Hematopoietic multipotent progenitor cell (in vitro differentiated cells): ENCODE measurements around the gene GDPD3. TPM values are rescaled to one million over a fixed set of nuclear protein-coding genes. Genes with fewer than 3 reads are reported as not detected.

Source experiments
- DNase-seq, 3 donors: peaks; one replicate each; pipeline ENCODE4 v3.0.0-alpha.2; 2011 to 2015; ENCODE audit warnings: low read depth in 2 of 3, low spot score in 2 of 3
- total RNA-seq: library from RNA; depleted of rRNA; stranded (reverse); fragments of >200 nt; gene quantifications from one replicate; pipeline ENCODE4 v1.2.3, GENCODE V29; 2012

Gene GDPD3
- total RNA-seq, 1 donor: 1.1 TPM

- no peak for DNase-seq
Measured at GRCh38 chr16:30063278-30063892, 50.0 kb downstream of the GDPD3 start.

GRCh38 chr16:30060836-30061554 lies 52.3 kb downstream of the GDPD3 start:
- DNase-seq: no peak

GRCh38 chr16:30060346-30060745 lies 53.0 kb downstream of the GDPD3 start:
- no peak for DNase-seq

GRCh38 chr16:30054959-30055553 lies 58.3 kb downstream of the GDPD3 start:
- peak in 1 of 3 donors; percentile 52 for DNase-seq

Other genes with a start within 250 kb of the GDPD3 start
- 1.3 TPM for gene SEZ6L2, start 214.0 kb downstream of the GDPD3 start, total RNA-seq
- gene ASPHD1, start 213.0 kb downstream of the GDPD3 start, total RNA-seq: 0.27 TPM
- 11.3 TPM for gene KCTD13, start 187.3 kb downstream of the GDPD3 start, total RNA-seq
- 64.6 TPM for gene TMEM219, start 151.5 kb downstream of the GDPD3 start, total RNA-seq
- 29.1 TPM for gene TAOK2, start 139.7 kb downstream of the GDPD3 start, total RNA-seq
- 9.4 TPM for gene HIRIP3, start 117.9 kb downstream of the GDPD3 start, total RNA-seq
- gene INO80E, start 117.3 kb downstream of the GDPD3 start, total RNA-seq: 21.8 TPM
- 1.1 TPM for gene DOC2A, start 102.5 kb downstream of the GDPD3 start, total RNA-seq
- gene C16orf92, start 90.3 kb downstream of the GDPD3 start, total RNA-seq: not detected
- gene TLCD3B, start 82.3 kb downstream of the GDPD3 start, total RNA-seq: 0.54 TPM
- gene ALDOA, start 47.8 kb downstream of the GDPD3 start, total RNA-seq: 666 TPM
- gene PPP4C, start 37.5 kb downstream of the GDPD3 start, total RNA-seq: 215 TPM
- 2.2 TPM for gene TBX6, start 21.6 kb downstream of the GDPD3 start, total RNA-seq
- 63.6 TPM for gene YPEL3, start 17.3 kb downstream of the GDPD3 start, total RNA-seq
- 46.9 TPM for gene MAPK3, start 9.7 kb upstream of the GDPD3 start, total RNA-seq
- gene CORO1A, start 70.1 kb upstream of the GDPD3 start, total RNA-seq: 246 TPM
- gene BOLA2B, start 80.1 kb upstream of the GDPD3 start, total RNA-seq: 49.8 TPM
- 59.2 TPM for gene SLX1A, start 80.3 kb upstream of the GDPD3 start, total RNA-seq
- gene SULT1A3, start 85.7 kb upstream of the GDPD3 start, total RNA-seq: 12.1 TPM
- 1.9 TPM for gene NPIPB13, start 134.9 kb upstream of the GDPD3 start, total RNA-seq
- gene CD2BP2, start 241.8 kb upstream of the GDPD3 start, total RNA-seq: 18.6 TPM